CD4-positive, alpha-beta T cell treated with Interferon alpha-2 for 1 hour (primary cell): Measurements from ENCODE around the gene NACC2.

Experiments used
- DNase-seq, 2 donors: peaks; one replicate each; pipeline ENCODE4 v3.0.0-alpha.2; 2020 to 2022

NACC2 gene

DNA sequence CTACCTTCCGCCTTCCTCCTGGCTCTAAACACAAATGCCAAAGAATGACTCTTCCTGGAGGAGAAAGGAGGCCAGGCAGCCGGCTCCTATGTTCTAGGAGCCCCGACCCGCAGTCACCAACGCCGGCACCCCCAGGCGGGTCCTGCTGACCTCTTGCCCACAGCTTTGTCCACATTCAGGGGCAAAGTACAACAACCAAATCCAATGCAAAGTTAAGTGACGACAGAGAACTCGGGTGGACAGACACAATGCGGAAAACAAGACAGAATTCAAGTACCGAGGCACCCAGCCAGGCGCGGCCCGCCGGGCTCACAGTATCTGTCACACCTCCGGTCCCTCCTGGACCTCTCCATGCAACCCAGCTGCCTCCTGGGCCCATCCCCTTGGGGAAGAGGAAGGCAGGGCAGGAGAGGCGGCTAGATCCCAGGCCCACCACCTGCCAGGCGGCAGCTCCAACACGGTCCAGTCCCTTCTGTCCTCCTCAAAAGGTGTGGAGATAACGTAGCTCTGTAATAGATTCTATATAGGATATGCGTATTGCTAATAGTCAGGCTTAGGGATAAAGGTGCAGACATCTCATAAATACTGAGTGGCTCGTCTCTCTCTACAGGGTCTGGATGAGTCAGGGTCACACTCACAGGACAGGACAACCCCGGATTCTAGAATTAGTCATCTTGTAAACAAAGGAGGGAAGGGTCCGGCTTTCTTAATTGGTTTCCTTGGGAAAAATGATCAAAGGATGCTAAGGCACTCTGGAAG, 87.0 kb downstream of the NACC2 start:
- no peak for DNase-seq

- DNase-seq: no peak
Observed at GRCh38 chr9:136007276-136007933, 87.7 kb downstream of the NACC2 start.

GRCh38 chr9:136006169-136006568, 88.9 kb downstream of the NACC2 start:
- no peak for DNase-seq

GRCh38 chr9:136004712-136005111, 90.4 kb downstream of the NACC2 start:
- DNase-seq: no peak

- no peak for DNase-seq
Observed at GRCh38 chr9:136004219-136004618, 90.9 kb downstream of the NACC2 start.

- DNase-seq: no peak
Observed at GRCh38 chr9:136003411-136004218, 91.5 kb downstream of the NACC2 start.

- DNase-seq: no peak
Observed at GRCh38 chr9:136002881-136003280, 92.2 kb downstream of the NACC2 start.

- DNase-seq: no peak
Observed at GRCh38 chr9:136002215-136002614, 92.9 kb downstream of the NACC2 start.

GRCh38 chr9:136001231-136001630, 93.9 kb downstream of the NACC2 start:
- no peak for DNase-seq

DNA sequence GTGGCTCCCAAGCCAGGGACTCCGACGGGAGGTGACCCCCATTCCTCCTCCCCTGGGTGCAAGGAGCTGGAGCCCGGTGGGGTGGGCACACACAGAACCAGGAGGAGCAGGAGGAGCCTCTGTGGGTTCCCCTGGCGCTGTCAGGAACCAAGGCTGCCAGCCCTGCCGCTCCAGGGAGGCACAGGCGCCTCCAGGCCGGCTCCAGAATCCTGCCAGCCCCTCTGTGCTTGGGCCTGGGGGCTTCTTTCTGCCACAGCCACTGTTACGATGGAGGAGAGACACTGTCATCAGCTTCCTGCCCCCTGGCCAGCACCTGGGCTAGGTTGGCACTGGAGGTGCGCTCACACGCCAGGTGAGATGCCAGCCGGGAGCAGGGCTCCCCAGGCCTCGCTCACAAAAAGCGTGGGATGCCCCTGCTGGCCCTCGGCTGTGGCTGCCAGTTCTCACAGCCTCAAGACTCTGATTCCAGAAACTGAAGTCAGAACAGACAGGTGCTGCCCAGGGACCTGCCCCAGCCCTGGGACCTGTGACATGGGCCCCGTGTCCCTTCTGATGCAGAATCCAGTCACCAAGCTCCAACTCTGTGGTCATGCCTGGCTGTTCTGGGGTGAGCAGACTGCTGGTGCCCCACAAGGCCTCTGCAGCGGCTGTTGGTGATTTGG, 96.5 kb downstream of the NACC2 start:
- no peak for DNase-seq

DNA sequence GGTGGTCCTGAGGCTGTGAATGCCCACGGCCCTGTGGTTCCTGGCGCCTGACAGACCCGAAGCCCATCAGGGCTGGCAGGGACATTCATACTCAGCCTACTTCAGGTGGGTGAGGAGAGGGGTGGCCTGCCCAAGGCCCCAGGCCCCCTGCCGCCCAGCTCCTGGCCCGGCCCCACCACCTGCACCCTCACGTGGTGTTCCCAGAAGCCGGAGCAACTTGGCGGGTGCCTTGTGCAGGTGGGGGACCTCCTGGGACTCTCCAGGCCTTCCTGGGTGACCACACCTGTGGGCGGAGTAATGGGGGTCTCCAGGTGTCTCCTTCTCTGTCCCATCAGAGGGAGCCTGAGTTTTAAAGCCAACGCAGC, 97.1 kb downstream of the NACC2 start:
- no peak for DNase-seq

- DNase-seq: no peak
Observed at GRCh38 chr9:135997090-135998015, 97.7 kb downstream of the NACC2 start.

- DNase-seq: no peak
Observed at GRCh38 chr9:135995816-135996215, 99.3 kb downstream of the NACC2 start.

GRCh38 chr9:135994501-135995192, 100.4 kb downstream of the NACC2 start:
- no peak for DNase-seq

GRCh38 chr9:135993765-135994500, 101.2 kb downstream of the NACC2 start:
- DNase-seq: no peak

- DNase-seq: no peak
Observed at GRCh38 chr9:135993409-135993742, 101.7 kb downstream of the NACC2 start.

- peak; percentile 52 to 68 for DNase-seq
Observed at GRCh38 chr9:135992486-135993408, 102.3 kb downstream of the NACC2 start.

GRCh38 chr9:135991771-135992170, 103.3 kb downstream of the NACC2 start:
- no peak for DNase-seq
